Kidney epithelial cell (primary cell): Measurements from ENCODE around the gene MAP2K6. TPM values are rescaled to one million over a fixed set of nuclear protein-coding genes. Genes with fewer than 3 reads are reported as not detected.
A peak's percentile ranks its signal among the peaks of the same experiment; 100 is the strongest.

Experiments used
- DNase-seq: peaks from one replicate; pipeline ENCODE4 v3.0.0-alpha.2; 2010; ENCODE audit warnings: low read depth
- H3K27me3 ChIP-seq: 2 replicates; pipeline ENCODE4 v1.6.0; 2011; ENCODE audit warnings: low read length; ENCODE audit not compliant: control insufficient read depth, insufficient read depth
- H3K36me3 ChIP-seq: 2 replicates; pipeline ENCODE4 v1.5.1; 2011; ENCODE audit warnings: low read length; ENCODE audit not compliant: control insufficient read depth, insufficient read depth
- H3K4me3 ChIP-seq: 2 replicates; pipeline ENCODE4 v1.5.1; 2011; ENCODE audit warnings: low read depth, mild to moderate bottlenecking, control low read depth, low read length
- CTCF ChIP-seq: IDR thresholded peaks from 2 replicates; pipeline ENCODE4 v1.5.1; 2011; ENCODE audit warnings: mild to moderate bottlenecking, moderate library complexity, low read length, control low read depth, inconsistent platforms; ENCODE audit not compliant: insufficient read depth, poor library complexity, severe bottlenecking
- total RNA-seq: library from RNA; depleted of rRNA; stranded (reverse); fragments of >200 nt; gene quantifications from 2 replicates; pipeline ENCODE4 v1.2.3, GENCODE V29; 2015

The MAP2K6 gene
- total RNA-seq, 1 donor from 2014 or later, result 2.2 TPM

- Histone ChIP-seq H3K27me3 (no peaks in the 10 kb centered on the region), H3K4me3 (no peak overlapping the region), H3K36me3 (no peaks in the 10 kb centered on the region)
- TF ChIP-seq CTCF, result no peak
- DNase-seq, result peak; percentile 67
Measured at GRCh38 chr17:69434164-69434579, 19.7 kb downstream of the MAP2K6 start.

GRCh38 chr17:69435971-69436696 is 21.6 kb downstream of the MAP2K6 start:
- Histone ChIP-seq H3K4me3 (no peak overlapping the region), H3K36me3 (no peaks in the 10 kb centered on the region), H3K27me3 (no peaks in the 10 kb centered on the region)
- TF ChIP-seq CTCF, result no peak
- DNase-seq, result no peak

GRCh38 chr17:69437475-69437874 is 23.0 kb downstream of the MAP2K6 start:
- Histone ChIP-seq H3K36me3 (no peaks in the 10 kb centered on the region), H3K4me3 (no peak overlapping the region), H3K27me3 (no peaks in the 10 kb centered on the region)
- no peak for DNase-seq
- TF ChIP-seq CTCF, result no peak

GRCh38 chr17:69438776-69439175 is 24.3 kb downstream of the MAP2K6 start:
- TF ChIP-seq CTCF, result no peak
- no peak overlapping the region for H3K4me3 ChIP-seq
- no peak for DNase-seq
- no peaks in the 10 kb centered on the region for H3K27me3 ChIP-seq
- no peaks in the 10 kb centered on the region for H3K36me3 ChIP-seq

GRCh38 chr17:69441179-69441578 is 26.7 kb downstream of the MAP2K6 start:
- Histone ChIP-seq H3K4me3 (no peak overlapping the region), H3K27me3 (no peaks in the 10 kb centered on the region), H3K36me3 (no peaks in the 10 kb centered on the region)
- no peak for TF ChIP-seq CTCF
- DNase-seq, result no peak

- TF ChIP-seq CTCF, result no peak
- Histone ChIP-seq H3K4me3 (no peak overlapping the region), H3K36me3 (no peaks in the 10 kb centered on the region), H3K27me3 (no peaks in the 10 kb centered on the region)
- DNase-seq, result no peak
Measured at GRCh38 chr17:69443138-69443537, 28.6 kb downstream of the MAP2K6 start.
